ENCODE measurements around the gene LRP8.

DNA sequence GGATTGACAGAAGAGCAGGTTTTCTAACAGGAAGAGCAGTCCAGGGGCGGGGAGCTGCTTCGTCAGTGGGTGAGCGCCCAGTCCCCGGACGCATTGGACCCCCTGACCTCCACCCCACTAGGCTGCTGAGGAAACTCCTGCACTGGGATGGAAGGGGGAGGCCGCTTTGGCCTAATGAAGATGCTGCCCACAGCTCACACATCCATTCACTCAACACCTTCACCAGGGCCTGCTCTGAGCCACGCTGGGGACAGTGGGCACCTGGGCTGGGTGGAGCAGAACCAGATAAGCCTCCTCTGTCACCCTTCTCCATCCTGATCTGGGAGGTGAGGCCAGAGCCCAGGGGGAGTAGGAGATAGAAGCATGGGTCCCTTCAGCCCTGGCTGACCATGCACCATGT lies 13.3 kb downstream of the LRP8 start:
- TF ChIP-seq CTCF (IDR thresholded peaks at IDR 0.05), result no peak
- TF ChIP-seq MAZ (IDR thresholded peaks at IDR 0.05; ENCODE audit: borderline replicate concordance, low read depth, low read length), result no peak
- TF ChIP-seq CBX8 (IDR thresholded peaks at IDR 0.05), result no peak
- TF ChIP-seq POLR2A (IDR thresholded peaks at IDR 0.05; ENCODE audit: low read length), result no peak
- TF ChIP-seq MAX (IDR thresholded peaks at IDR 0.05), result no peak
- TF ChIP-seq POLR2AphosphoS2 (conservative IDR thresholded peaks at IDR 0.05; ENCODE audit: low read length), result no peak
- TF ChIP-seq KDM5A (IDR thresholded peaks at IDR 0.05), result no peak
- no peak for TF ChIP-seq USF2 (IDR thresholded peaks at IDR 0.05)
- no peak for TF ChIP-seq REST (IDR thresholded peaks at IDR 0.05)
- TF ChIP-seq GATA3 (IDR thresholded peaks at IDR 0.05; ENCODE audit: borderline replicate concordance), result no peak
